Right ventricle myocardium superior (tissue), 1 donor: ENCODE data around the gene PRSS8. TPM values are rescaled to one million over a fixed set of nuclear protein-coding genes. Genes with fewer than 3 reads are reported as not detected.
A peak's percentile ranks its signal among the peaks of the same experiment; 100 is the strongest.
"Not testable (repeated sequence)": the region's sequence is repeated elsewhere in the genome, so short reads cannot be mapped to it uniquely, and the experiment has no call there.

Experiments
- ATAC-seq: fragments of 200-7000 bp; cut with Tn5 transposase; one replicate; pipeline ENCODE4 v1.9.1; 2020; ENCODE audit warnings: mild to moderate bottlenecking; ENCODE audit not compliant: poor library complexity
- DNase-seq: peaks from one replicate; pipeline ENCODE4 v3.0.0-alpha.2; 2020
- intact Hi-C: fragments of 100-400 bp; cut with DNase I; formaldehyde crosslinking; loops from one replicate; pipeline ENCODE4 v1.11.2; 2022
- long read RNA-seq: library from polyadenylated mRNA; unstranded; transcript quantifications from one replicate; pipeline ENCODE4 v2.0.0, GENCODE V29; 2021
- total RNA-seq: library from RNA; stranded (reverse); fragmentation: NEBNext Ultra II Directional; extraction: Animal tissue kit (Norgen Biotek cat#: 25700); gene quantifications from one replicate; pipeline ENCODE4 v1.2.1, GENCODE V29; 2021
- donor health status: DM: no; HTN: yes; CAD: no; lungs with severe emphysema.

The PRSS8 gene
- total RNA-seq, result not detected
- long read RNA-seq, result 0 reads

DNA sequence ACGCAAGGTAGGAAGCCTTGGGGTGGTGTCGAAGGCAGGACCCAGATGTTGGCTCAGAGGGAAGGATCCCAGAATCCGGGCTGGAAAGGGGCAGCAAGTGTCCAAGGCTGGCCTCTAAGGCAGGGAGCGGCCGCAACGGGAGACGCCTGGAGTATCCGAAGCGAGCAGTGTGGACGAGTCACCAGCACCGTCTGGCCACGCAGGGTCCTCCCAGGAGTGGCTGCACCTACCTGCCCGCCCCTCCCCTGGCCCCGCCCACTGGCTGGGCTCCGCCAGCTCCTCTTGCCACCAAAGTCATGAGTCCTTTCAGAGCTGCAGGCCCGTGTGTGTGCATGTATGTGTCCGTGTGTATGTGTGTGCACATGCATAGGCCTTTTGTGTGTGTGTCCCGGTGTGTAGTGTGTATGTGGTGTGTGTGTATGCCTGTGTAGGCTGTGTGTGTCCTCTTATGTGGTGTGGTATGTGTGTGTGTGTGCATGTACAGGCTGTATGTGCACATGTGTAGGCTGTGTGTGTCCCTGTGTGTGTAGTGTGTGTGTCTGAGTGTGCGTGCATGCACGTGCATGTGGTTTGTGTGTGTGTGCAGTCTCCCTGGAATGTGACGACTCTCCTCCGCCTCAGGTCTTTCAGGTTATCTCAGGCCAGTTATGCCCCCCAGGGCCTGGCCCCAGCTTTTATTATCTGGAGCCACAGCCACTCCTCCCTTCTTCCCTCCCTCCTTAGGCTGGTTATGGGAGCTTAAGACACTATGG, at the start of gene PRSS8:
TSS of gene PRSS8 (minus strand) at position 193 of the 752 bp plus-strand sequence. CDS start 229 bp downstream, outside the sequence.
- intact Hi-C loops, result no loop called here
- ATAC-seq (no peak), DNase-seq (no peak)

DNA sequence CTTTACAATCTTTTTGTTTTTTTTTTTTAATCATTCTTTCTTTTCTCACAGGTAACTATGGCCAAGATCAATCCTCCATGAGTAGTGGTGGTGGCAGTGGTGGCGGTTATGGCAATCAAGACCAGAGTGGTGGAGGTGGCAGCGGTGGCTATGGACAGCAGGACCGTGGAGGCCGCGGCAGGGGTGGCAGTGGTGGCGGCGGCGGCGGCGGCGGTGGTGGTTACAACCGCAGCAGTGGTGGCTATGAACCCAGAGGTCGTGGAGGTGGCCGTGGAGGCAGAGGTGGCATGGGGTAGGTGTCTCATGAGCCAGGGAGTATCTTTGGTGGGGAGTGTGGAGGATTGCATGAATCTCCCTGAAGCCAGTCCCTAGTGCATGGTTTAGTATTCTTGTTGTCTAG, 49.4 kb upstream of the PRSS8 start:
- ATAC-seq (no peak), DNase-seq (no peak)
- intact Hi-C loops, result loop anchor here (10.0 kb wide), 1 partner anchor 260 kb away; the partner anchor contains the start of gene ZNF843

DNA sequence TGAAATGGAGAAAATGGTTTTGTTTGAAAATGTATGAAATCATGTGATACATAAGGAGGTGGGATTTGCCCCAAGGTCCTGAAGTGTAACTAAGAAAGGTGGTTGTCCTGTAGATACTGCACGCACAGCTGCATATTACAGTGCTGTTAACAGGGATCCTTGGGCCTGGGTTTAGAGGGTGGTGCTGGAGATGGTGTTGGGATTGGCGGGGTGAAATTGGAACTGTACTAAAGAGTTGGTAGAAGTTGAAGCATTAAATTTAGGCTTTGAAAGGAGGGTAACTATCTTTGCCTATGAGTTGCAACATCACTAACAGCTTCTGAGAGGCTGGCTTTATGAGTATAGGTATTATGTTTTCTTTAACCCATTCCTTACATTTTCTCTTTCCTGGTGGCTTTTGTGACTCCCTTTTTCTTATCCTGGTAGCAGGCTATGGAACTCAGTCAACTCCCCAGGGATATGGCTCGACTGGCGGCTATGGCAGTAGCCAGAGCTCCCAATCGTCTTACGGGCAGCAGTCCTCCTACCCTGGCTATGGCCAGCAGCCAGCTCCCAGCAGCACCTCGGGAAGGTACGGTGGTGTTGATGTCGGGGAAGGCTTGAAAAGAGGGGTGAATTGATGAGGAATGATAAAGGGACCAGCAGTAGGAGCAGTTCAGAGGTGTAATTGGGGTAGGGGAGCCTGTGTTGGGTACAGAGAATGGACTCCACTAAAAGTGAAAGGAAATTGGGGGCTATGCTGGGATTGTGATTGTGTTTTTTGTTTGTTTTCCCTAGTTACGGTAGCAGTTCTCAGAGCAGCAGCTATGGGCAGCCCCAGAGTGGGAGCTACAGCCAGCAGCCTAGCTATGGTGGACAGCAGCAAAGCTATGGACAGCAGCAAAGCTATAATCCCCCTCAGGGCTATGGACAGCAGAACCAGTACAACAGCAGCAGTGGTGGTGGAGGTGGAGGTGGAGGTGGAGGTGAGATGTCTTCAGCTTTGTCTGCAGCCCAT, 48.2 kb upstream of the PRSS8 start:
- intact Hi-C loops, result loop anchor here (10.0 kb wide), 1 partner anchor 261 kb away; the partner anchor contains the start of gene ZNF843
- no peak for DNase-seq
- no peak for ATAC-seq

DNA sequence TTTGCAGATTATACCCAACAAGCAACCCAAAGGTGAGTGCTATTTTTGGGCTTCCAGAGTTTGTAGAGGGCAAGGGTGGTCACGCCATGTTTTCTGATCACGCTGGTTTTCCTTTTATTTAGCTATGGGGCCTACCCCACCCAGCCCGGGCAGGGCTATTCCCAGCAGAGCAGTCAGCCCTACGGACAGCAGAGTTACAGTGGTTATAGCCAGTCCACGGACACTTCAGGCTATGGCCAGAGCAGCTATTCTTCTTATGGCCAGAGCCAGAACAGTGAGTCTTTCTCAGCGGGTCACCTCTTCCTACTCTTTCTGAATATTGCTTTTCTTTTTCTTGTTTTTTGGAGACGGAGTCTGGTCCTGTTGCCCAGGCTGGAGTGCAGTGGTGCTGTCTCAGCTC, 46.9 kb upstream of the PRSS8 start:
- intact Hi-C loops, result loop anchor here (10.0 kb wide), 1 partner anchor 262 kb away; the partner anchor contains the start of gene ZNF843
- no peak for DNase-seq
- ATAC-seq, result no peak

DNA sequence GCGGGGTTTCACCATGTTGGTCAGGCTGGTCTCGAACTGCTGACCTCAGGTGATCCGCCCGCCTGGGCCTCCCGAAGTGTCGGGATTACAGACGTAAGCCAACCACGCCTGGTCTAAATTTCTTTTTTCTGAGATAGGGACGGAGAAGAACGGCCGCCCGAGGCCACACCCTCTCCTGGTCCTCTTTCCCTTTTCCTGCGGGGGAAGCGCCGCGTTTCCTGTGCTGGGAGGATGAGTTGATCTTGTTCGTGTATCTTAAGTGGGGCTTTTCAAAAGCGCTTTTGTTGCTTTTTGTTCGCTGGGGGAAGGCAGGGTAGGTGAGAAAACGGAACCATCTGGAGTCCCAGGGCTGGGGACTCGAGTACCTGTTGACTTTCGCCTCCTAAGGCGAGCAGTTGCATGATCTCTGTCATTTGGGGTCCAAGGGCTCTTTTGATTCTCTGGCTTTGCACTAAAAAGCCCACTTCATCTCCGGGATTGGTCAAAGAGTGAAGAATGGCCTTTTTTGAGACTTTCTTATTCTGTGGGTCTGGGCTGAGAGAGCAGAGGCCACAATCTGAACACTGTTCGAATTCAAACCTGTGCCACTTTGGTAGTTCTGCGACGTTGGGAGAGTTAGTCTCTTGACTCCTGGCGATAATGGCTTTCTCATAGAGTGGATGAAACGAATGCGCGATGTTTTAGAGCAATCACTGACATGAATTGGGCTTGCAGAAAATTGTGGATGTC, 45.7 kb upstream of the PRSS8 start:
- DNase-seq (peak; percentile 67), ATAC-seq (peak; percentile 5)
- intact Hi-C loops, result loop anchor here (10.0 kb wide), 1 partner anchor 264 kb away; the partner anchor contains the start of gene ZNF843

DNA sequence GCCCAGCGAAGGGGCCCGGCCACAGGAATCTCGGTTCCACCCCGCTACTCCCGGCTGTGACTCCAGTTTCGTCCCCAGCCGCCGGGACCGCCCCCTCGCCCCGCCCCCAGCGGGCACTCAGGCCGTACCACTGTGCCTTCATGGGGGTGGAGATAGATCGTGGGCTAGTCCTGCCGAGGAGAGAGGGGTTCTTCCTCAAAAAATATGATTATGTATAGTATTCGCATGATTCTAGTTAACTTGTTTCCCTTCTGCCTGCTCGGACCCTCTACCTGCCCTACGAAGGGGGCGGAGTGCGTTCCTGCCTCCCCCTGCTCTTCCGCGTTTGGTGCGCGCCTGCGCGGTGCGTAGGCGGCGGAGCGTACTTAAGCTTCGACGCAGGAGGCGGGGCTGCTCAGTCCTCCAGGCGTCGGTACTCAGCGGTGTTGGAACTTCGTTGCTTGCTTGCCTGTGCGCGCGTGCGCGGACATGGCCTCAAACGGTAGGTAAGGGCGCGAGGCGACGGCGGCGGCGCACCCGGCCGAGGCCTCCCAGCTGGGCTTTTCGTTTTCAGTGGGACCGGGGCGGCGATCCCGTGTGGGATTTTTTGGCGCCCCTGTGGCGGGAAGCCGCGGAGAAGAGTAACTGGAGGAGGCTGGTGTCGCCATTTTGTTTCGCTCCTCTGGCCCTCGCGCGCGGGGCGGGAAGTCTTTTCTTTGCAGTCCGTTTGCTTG, 44.4 kb upstream of the PRSS8 start, which contains the start of gene FUS:
TSS of gene FUS (plus strand) at position 393 of the 713 bp plus-strand sequence. CDS start at position 469, 76 bp downstream.
- intact Hi-C loops, result loop anchor here (10.0 kb wide), 1 partner anchor 265 kb away; the partner anchor contains the start of gene ZNF843
- DNase-seq, result peak; percentile 95
- ATAC-seq, result peak; percentile 89

DNA sequence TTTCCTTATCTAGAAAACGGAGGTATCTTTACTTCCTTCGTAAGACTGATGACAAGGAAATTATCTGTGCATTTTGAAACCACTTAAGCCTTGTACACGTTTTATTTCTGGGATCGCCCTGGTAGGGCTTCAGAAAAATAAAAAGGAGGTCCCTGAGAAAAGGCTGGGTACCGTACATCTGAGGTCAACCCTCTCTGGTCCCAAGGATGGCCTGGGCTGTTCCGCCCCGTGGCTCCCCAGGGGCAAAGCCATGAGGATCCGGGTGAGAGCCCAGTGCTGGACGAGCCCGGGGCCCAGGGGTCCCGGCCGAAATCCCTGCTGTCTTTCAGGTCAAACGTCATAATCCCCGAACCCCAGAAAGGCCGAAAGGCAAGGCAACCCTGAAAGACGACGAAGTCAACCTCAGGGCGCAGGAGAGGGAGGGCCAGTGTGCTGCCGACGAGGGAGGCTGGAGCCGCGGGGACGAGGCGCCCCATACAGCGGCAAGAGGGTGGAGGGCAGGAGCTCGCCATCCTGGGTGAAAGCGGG, 43.8 kb upstream of the PRSS8 start:
- intact Hi-C loops, result no loop called here
- ATAC-seq, result no peak
- no peak for DNase-seq

DNA sequence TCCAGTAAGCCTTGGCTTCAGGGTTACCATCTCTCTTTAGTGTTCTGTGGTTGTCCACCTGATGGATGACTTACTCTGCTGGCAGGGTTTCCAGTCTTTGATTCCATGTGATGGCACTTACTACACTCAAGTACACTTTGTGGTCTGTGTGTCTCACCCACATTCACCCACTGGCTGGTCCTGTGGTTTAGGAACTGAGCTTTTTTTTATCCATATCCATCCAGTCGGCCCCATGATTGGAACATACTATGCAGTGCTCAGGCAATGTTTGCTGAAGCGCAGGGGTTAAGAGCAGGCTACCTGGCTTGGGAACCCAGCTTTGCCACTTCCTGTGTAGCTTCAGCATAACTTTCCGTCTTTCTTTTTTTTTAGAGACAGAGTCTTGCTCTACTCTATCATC, 41.6 kb upstream of the PRSS8 start:
- intact Hi-C loops, result no loop called here
- DNase-seq (no peak), ATAC-seq (no peak)

DNA sequence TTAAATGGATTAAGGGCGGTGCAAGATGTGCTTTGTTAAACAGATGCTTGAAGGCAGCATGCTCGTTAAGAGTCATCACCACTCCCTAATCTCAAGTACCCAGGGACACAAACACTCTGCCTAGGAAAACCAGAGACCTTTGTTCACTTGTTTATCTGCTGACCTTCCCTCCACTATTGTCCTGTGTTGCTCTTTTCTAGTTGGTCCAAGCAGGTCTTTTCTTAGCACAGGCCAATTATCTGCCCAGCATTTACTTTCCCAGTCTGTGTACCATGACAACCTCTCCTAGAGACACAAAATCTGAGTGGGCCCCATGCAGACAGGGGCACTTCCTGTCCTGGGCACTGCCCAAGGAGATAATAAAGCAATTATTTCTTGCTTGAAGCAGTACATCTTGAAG, 34.5 kb upstream of the PRSS8 start:
- DNase-seq, intact Hi-C loops: not testable (repeated sequence)
- ATAC-seq, result peak; percentile 94

DNA sequence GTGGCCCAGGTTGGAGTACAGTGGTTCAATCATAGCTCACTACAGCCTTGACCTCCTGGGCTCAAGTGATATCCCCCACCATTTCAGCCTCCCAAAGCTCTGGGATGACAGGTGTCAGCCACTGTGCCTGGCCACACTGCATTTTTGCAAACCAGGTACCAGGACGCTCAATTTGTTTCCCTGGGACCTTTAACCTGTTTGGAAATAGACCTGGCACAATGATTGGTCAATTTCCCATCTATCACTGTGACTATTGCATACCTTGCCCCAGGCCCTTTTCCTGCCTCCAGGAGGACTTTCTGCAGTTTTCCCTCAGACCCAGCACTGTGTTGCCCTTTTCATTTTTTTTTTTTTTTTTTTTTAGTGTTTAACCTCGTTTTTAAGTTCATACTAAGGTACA, 33.3 kb upstream of the PRSS8 start:
- intact Hi-C loops, result no loop called here
- peak; percentile 14 for ATAC-seq
- DNase-seq, result no peak

DNA sequence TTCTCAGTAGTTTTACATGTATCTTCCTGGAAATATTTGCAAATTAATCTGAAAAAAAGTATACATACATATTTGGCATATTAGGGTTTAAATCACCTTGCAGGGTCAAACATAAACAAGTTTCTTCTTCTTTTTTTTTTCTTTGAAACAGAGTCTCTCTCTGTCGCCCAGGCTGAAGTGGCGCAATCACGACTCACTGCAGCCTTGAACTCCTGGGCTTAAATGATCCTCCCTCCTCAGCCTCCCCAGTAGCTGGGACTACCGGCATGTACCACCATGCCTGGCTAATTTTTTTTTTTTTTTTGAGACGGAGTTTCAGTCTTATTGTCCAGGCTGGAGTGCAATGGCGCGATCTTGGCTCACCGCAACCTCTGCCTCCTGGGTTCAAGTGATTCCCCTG, 31.8 kb upstream of the PRSS8 start:
- ATAC-seq, result no peak

DNA sequence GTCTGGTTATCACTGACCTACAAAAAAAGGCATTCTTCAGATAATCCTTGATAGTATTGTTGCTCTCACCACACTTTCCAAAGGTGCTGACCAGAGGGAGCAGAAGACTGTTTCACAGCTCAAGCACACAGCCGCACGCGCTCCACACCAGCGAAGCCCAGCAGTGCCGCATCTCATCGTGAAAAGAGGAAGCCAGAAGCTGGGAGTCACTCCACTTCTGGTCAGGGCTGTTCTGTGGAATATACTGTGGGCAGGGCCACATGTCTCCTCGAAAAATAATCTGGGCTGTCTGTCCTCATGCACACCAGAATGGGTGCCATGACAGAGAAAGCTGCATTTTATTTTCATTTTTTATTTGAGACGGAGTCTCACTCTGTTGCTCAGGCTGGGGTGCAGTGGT, 21.6 kb upstream of the PRSS8 start:
- DNase-seq (peak; percentile 69), ATAC-seq (peak; percentile 51)
- intact Hi-C loops, result no loop called here

More for the DNA sequence above, 31.8 kb upstream of the PRSS8 start:
- intact Hi-C loops, result no loop called here
- no peak for DNase-seq

DNA sequence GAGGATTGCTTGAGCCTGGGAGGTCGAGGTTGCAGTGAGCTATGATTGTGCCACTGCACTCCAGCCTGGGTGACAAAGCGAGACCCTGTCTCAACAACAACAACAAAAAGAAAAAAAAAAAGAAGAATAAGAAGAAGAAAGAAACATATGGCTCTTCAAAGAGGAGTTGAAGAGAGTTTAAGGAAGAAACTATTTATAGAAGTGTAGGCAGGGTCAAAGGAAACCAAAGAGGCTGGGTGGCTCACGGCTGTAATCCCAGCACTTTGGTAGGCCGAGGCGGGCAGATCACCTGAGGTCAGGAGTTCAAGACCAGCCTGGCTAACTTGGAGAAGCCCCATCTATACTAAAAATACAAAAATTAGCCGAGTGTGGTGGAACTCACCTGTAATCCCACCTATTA, 15.4 kb upstream of the PRSS8 start:
- intact Hi-C loops, ATAC-seq, DNase-seq: not testable (repeated sequence)

DNA sequence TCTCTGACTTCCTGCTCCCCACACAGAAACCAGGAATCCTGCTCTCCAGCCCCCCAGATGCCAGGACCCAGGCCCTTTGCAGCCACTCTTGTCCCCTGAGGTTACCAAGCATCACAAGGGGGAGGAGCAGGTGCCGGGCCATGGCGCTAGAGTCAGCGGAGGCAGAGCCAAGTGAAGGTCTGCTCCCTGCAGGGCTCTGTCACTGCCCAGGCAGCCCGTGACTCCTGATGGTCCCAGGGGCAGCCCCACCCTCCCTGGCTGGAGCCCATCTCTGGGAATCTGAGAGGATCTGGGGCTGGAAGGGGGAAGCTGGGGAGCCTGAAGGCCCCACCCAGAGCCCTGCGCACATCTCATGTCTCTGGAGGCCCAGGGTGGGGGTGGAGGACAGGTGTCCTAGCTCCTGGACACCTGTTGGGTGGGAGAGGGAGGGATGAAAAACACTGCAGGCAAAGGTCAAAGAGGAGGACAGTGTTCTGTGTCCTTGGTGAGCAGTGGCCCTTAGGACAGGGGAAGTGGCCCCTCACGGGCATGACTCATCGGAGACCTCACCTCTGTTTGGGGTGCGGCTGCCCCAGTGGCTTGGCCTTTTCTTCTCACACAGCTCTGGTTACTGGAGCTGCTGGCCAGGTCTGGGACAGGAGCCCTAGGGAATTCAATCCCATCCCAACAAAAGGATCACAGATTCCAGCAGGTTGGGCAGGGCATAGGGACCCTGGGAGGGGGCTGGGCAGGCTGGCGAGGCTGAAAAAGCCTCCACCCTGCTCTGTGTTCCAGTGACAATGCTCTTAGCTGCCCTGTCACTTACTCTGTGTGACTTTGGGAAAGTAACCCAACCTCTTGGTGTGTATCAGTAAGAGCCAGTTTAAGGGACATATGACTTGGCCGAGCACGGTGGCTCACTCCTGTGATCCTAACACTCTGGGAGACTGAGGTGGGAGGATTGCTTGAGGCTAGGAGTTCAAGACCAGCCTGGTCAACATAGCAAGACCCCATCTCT, 14.7 kb upstream of the PRSS8 start, which contains the start of gene PRSS36:
TSS of gene PRSS36 (minus strand) at position 173 of the 997 bp plus-strand sequence. CDS start at position 142, 31 bp downstream.
- ATAC-seq (peak; percentile 30), DNase-seq (no peak)
- intact Hi-C loops, result loop anchor here (10.0 kb wide), 1 partner anchor 165 kb away; the partner anchor contains the start of gene HSD3B7

DNA sequence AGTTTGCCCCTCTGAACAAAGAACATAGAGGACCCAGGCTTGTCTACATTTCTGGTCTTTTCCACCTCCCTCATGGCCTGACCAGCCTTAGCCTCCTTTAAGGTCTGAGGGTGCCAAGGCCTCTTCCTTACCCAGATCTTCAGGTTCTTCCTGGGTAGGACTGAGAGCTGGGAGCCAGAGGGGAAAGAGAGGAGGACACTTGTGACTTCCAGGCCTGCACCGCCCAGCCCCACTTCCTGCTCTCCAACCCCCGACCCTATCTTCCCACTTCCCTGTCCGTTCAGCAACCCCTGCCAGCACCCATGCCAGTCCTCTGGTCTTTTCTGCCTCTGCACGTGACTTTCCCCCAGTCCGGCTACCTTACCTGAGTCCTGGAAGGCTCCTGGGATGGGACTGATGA, 13.8 kb upstream of the PRSS8 start:
- DNase-seq, result no peak
- intact Hi-C loops, result loop anchor here (10.0 kb wide), 1 partner anchor 165 kb away; the partner anchor contains the start of gene HSD3B7
- peak; percentile 42 for ATAC-seq

DNA sequence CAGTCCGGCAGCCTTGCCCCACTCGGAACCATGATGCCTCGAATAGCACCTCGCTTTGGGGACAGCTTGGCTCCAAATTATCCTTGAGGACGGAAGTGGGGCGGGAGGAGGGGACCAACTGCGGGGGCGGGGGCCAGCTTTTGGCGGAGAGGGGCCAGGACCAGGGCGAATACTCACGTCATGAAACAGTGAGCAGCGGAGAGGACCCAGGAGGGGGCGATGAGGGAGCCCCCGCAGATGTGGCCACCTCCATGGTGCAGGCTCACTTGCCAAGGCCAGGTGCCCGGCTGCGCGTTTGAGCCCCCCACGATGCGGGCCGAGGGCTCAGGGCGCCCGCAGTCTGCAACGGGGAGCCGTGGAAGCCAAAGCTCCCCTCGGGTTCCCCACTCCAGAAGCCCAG, 13.4 kb upstream of the PRSS8 start:
- ATAC-seq, result no peak
- DNase-seq, result no peak
- intact Hi-C loops, result loop anchor here (10.0 kb wide), 1 partner anchor 164 kb away; the partner anchor contains the start of gene HSD3B7
